HG03135 (cell line): ENCODE data around the gene CARM1.

Experiments used
- ATAC-seq: cut with Tn5 transposase; IDR thresholded peaks from one replicate; pipeline ENCODE4 v1.9.1; 2021; ENCODE audit warnings: mild to moderate bottlenecking, moderate library complexity; ENCODE audit not compliant: unreplicated experiment

Gene CARM1

DNA sequence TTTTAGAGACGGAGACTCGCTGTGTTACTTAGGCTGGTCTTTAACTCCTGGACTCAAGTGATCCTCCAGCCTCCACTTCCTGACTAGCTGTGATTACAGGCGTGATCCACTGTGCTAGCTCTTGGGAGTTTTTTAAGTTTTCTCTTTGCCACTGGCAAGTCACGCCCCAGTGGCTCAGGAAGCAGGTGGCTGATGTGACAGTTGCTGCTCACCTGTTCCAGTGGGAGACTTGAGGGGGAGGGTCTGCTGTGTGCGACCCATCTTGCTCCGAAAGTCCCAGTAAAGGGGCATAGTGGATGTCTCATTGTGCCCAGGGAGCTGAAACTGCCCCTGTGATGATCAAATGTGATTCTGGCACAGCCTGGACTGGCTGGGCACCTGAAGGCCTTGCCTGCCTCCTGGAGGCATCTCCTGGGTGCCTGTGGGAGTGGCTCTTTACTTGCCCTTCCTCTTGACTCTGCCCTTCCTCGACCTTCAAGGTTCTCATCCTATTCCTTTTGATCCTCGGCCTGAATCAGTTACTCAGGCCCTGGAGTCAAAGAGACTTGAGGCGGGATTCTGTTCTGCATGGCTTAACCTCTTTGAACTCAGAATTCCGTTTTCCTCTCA lies 97.3 kb downstream of the CARM1 start:
- no peak for ATAC-seq

DNA sequence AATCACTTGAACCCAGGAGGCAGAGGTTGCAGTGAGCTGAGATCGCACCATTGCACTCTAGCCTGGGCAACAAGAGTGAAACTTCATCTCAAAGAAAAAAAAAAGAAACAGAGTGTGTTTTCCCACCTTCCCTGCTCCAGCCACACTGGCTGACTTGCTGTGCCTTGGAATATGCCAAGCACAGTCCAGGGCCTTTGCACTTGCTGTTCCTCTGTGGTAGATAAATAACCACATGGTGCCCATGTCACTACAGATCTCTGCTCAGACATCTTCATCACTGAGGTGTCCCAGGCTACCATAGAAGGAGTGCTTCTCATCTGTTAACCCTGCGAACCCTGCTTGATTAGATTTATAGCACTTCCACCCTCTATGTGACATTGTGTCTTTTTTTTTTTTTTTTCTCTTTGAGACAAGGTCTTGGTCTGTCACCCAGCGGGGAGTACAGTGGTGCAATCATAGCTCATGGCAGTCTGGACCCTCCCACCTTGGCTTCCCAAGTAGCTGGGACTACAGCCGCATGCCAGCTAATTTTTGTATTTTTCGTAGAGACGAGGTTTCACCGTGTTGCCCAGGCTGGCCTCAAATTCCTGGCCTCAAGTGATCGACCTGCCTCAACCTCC lies 99.9 kb downstream of the CARM1 start:
- no peak for ATAC-seq
